GM20000 (cell line): ENCODE data around the gene MAGEA3.
"Not testable (repeated sequence)": the region's sequence is repeated elsewhere in the genome, so short reads cannot be mapped to it uniquely, and the experiment has no call there.

Experiments used
- DNase-seq: peaks from one replicate; pipeline ENCODE4 v3.0.0; 2012; ENCODE audit warnings: low spot score
- TF ChIP-seq, protein P1 (sequence below): IDR thresholded peaks from 2 replicates; pipeline ENCODE4 v1.5.1; 2012; ENCODE audit warnings: mild to moderate bottlenecking, control low read depth; ENCODE audit errors: extremely low read depth, missing control alignments

The MAGEA3 gene, protein sequence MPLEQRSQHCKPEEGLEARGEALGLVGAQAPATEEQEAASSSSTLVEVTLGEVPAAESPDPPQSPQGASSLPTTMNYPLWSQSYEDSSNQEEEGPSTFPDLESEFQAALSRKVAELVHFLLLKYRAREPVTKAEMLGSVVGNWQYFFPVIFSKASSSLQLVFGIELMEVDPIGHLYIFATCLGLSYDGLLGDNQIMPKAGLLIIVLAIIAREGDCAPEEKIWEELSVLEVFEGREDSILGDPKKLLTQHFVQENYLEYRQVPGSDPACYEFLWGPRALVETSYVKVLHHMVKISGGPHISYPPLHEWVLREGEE

DNA sequence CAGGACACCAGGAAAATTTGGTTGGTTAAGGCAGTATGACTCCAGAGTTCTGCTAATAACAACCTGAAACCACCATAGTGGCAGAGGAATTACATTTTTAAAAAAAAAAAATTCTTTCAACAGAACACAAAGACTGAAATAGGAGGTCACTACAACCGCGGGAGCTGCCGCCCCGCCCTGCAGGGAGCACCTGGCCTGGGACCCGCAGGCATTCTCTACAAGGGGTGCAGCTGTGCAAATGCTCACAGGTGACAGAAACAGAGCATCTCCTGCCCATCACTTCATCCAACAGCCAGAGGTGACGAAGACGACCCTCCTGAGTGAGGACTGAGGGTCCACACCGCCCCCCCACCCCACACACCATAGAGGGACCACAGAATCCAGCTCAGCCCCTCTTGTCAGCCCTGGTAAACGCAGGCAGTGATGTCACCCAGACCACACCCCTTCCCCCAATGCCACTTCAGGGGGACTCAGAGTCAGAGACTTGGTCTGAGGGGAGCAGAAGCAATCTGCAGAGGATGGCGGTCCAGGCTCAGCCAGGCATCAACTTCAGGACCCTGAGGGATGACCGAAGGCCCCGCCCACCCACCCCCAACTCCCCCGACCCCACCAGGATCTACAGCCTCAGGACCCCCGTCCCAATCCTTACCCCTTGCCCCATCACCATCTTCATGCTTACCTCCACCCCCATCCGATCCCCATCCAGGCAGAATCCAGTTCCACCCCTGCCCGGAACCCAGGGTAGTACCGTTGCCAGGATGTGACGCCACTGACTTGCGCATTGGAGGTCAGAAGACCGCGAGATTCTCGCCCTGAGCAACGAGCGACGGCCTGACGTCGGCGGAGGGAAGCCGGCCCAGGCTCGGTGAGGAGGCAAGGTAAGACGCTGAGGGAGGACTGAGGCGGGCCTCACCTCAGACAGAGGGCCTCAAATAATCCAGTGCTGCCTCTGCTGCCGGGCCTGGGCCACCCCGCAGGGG lies at the start of gene MAGEA3:
TSS of gene MAGEA3 (plus strand) at position 843 of the 980 bp plus-strand sequence. CDS start 2,039 bp downstream, outside the sequence.
- not testable (repeated sequence) for DNase-seq

DNA sequence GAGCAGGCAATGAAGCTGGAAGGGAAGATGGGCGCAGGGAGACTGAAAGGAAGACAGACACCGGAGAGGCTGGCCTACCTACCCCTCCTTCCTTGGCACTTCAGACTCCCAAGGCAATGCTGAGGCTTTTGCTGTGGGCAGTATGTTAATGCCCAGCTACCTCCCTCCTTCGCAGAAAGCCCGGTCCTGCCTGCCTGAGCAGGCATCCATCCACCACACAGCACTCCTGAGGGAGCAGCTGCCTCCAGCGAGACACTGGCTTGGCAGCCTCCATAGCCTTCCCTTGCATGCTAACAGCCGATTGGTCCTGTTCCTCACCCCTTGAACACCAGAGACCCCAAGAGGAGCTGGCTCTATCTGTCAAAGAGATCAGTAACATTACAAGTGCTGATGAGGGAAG lies 46.5 kb upstream of the MAGEA3 start:
- DNase-seq = no peak
- TF ChIP-seq, protein P1, sequence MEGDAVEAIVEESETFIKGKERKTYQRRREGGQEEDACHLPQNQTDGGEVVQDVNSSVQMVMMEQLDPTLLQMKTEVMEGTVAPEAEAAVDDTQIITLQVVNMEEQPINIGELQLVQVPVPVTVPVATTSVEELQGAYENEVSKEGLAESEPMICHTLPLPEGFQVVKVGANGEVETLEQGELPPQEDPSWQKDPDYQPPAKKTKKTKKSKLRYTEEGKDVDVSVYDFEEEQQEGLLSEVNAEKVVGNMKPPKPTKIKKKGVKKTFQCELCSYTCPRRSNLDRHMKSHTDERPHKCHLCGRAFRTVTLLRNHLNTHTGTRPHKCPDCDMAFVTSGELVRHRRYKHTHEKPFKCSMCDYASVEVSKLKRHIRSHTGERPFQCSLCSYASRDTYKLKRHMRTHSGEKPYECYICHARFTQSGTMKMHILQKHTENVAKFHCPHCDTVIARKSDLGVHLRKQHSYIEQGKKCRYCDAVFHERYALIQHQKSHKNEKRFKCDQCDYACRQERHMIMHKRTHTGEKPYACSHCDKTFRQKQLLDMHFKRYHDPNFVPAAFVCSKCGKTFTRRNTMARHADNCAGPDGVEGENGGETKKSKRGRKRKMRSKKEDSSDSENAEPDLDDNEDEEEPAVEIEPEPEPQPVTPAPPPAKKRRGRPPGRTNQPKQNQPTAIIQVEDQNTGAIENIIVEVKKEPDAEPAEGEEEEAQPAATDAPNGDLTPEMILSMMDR = no peak

DNA sequence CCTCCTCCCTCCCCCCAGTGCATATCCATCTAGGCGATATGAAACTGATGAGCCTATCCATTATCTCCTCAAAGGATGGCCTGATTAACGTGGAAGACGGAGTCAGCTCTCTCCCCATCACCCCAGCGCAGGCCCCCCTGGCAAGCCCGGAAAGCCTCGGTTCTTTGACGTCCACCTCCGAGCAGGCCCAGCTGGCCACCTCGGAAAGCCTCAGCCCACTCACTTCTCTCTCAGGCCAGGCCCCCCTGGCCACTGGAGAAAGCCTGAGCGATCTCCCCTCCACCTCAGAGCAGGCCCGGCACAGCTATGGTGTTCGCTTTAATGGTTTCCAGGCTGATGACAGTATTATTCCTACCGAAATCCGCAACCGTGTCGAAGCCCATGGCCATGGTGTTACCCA lies 46.1 kb upstream of the MAGEA3 start:
- TF ChIP-seq, protein P1 = no peak

DNA sequence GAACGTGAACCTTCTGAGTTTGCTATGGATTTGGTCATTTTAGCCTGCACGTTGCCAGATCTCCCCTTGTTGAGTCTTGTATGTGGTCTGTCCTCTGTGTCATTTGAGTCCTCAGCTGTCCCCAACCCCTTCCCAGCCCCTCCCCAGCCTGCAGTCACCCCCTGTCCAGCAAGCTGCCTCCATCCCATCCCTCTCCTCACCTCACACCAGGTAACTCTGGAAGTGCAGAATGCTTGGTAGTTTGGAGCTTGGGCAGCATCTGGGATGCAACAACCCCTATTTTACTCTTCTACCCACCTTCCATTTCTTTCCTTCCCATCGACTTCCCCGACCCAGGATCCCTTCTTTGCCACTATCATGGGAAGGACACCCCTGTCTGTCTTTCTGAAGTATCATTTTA lies 42.5 kb upstream of the MAGEA3 start:
- TF ChIP-seq, protein P1 = no peak
- no peak for DNase-seq

More for the DNA sequence above, 46.1 kb upstream of the MAGEA3 start:
- DNase-seq = no peak

DNA sequence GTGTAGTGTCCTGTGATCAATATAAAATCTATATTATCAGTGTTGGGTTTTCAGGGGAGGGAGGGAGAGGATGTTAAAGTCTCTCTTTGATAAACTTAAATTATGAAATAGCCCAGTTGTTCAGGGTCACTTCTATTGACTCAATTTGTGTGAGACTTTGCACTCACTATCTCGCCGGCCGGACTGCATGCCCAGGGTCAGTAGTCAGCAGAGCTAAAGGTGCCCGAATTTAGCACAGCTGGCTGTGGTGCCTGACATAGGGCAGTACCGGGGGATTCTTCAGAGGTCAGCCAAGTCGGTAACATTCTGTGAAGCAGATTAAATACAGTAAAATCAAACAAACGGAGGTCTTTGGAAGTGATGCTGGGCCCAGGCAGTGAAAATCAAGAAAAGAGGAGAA lies 41.7 kb upstream of the MAGEA3 start:
- TF ChIP-seq, protein P1 = no peak
- no peak for DNase-seq

DNA sequence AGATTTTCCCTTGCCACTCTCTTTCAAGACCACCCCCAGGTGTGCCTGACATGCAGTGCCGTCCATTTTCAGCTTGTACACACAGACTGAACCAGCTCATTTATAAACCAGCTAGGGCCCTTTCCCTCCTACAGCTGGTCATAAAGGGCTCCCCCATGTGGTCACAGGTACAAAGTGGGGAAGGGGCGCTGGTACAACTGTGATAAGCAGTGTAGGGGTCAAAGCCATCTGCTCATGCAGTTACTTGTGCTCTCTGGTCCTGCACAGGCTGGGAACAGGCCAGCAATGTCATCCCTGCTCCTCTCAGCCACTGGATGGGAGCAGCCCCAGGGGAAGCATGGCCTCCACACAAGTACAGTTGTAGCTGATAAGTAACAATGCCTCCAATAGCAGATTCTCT lies 40.3 kb upstream of the MAGEA3 start:
- no peak for DNase-seq
- TF ChIP-seq, protein P1 = peak; percentile 5

DNA sequence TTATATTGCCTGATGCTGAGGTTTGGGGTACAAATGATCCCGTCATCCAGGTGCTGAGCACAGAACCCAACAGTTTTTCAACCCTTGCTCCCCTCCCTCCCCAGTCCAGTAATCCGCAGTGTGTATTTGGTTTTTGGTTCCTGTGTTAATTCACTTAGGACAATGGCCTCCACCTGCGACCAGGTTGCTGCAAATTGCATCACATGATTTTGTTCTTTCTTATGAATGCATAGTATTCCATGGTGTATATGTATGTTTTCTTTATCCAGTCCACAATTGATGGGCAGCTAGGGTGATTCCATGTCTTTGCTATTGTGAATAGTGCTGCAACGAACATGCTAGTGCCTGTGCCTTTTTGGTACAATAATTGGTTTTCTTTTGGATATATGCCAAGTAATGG lies 35.5 kb upstream of the MAGEA3 start:
- no peak for DNase-seq
- TF ChIP-seq, protein P1 = no peak
